Neural cell (in vitro differentiated cells): ENCODE measurements around the gene DBNDD1. TPM values are rescaled to one million over a fixed set of nuclear protein-coding genes. Genes with fewer than 3 reads are reported as not detected.
A peak's percentile ranks its signal among the peaks of the same experiment; 100 is the strongest.

Experiments used
- H2AFZ ChIP-seq: fragments of 200-600, 300-800 bp; sonication (generic), shearing (Covaris generic); 2 replicates; pipeline ENCODE4 v1.6.0; 2014; ENCODE audit warnings: low read depth, mild to moderate bottlenecking, antibody characterized with exemption, low read length, moderate library complexity
- H3F3A ChIP-seq: fragments of 200-600 bp; shearing (Covaris generic); 2 replicates; pipeline ENCODE4 v1.6.1; 2016; ENCODE audit warnings: mild to moderate bottlenecking, moderate library complexity, mixed read lengths, antibody characterized with exemption, low read length; ENCODE audit not compliant: insufficient read depth, poor library complexity, severe bottlenecking
- H3K27ac ChIP-seq: fragments of 200-600, 300-800 bp; sonication (generic), shearing (Covaris generic); 2 replicates; pipeline ENCODE4 v1.5.1; 2014; ENCODE audit warnings: mild to moderate bottlenecking, low read length, moderate library complexity
- H3K27me3 ChIP-seq: fragments of 300-800, 200-600 bp; sonication (generic), shearing (Covaris generic); 2 replicates; pipeline ENCODE4 v1.6.0; 2014; ENCODE audit warnings: mild to moderate bottlenecking, low read depth, low read length, moderate library complexity; ENCODE audit not compliant: insufficient read depth
- H3K36me3 ChIP-seq: fragments of 300-800, 200-600 bp; sonication (generic), shearing (Covaris generic); 2 replicates; pipeline ENCODE4 v1.5.1; 2014; ENCODE audit warnings: mild to moderate bottlenecking, antibody characterized with exemption, low read length, moderate library complexity; ENCODE audit not compliant: insufficient read depth
- H3K4me2 ChIP-seq: fragments of 300-800, 200-600 bp; sonication (generic), shearing (Covaris generic); 2 replicates; pipeline ENCODE4 v1.6.0; 2014; ENCODE audit warnings: mild to moderate bottlenecking, low read length
- H3K4me3 ChIP-seq: fragments of 300-800, 200-600 bp; sonication (generic), shearing (Covaris generic); 2 replicates; pipeline ENCODE4 v1.5.1; 2014; ENCODE audit warnings: mild to moderate bottlenecking, low read length, moderate library complexity
- H3K79me2 ChIP-seq: fragments of 200-600 bp; shearing (Covaris generic); replicated peaks from 2 replicates; pipeline ENCODE4 v1.6.0; 2014; ENCODE audit warnings: mild to moderate bottlenecking, low read length, moderate library complexity; ENCODE audit not compliant: insufficient read depth
- H3K9ac ChIP-seq: fragments of 300-800, 200-600 bp; sonication (generic), shearing (Covaris generic); 2 replicates; pipeline ENCODE4 v1.6.1; 2016; ENCODE audit warnings: mild to moderate bottlenecking, low read length, mixed read lengths
- H3K9me2 ChIP-seq: fragments of 200-600 bp; shearing (Covaris generic); 2 replicates; pipeline ENCODE4 v1.6.1; 2016; ENCODE audit warnings: mild to moderate bottlenecking, low read length, mixed read lengths; ENCODE audit not compliant: insufficient read depth
- H3K9me3 ChIP-seq: fragments of 200-600, 300-800 bp; sonication (generic), shearing (Covaris generic); 2 replicates; pipeline ENCODE4 v1.6.1; 2016; ENCODE audit warnings: mild to moderate bottlenecking, mixed run types, low read length, moderate library complexity, mixed read lengths
- H4K20me1 ChIP-seq: fragments of 200-600 bp; shearing (Covaris generic); 2 replicates; pipeline ENCODE4 v1.6.1; 2016; ENCODE audit warnings: mild to moderate bottlenecking, mixed run types; ENCODE audit not compliant: insufficient read depth
- CTCF ChIP-seq: fragments of 450-650 bp; IDR thresholded peaks from 2 replicates; pipeline ENCODE4 v1.5.1; 2014; ENCODE audit warnings: antibody characterized with exemption, mild to moderate bottlenecking, moderate library complexity; ENCODE audit not compliant: poor library complexity, severe bottlenecking
- EP300 ChIP-seq: fragments of 450-650 bp; conservative IDR thresholded peaks from 2 replicates; pipeline ENCODE4 v1.6.1; 2014; ENCODE audit warnings: antibody characterized with exemption, mild to moderate bottlenecking, moderate library complexity; ENCODE audit not compliant: poor library complexity, severe bottlenecking
- EZH2 ChIP-seq: fragments of 200-600, 300-800 bp; shearing (Covaris generic), sonication (generic); IDR thresholded peaks from 2 replicates; pipeline ENCODE4 v1.6.1; 2014; ENCODE audit warnings: antibody characterized with exemption, low read length, borderline replicate concordance, mild to moderate bottlenecking; ENCODE audit not compliant: insufficient read depth, poor library complexity, severe bottlenecking
- MXI1 ChIP-seq: fragments of 450-650 bp; conservative IDR thresholded peaks from 2 replicates; pipeline ENCODE4 v1.6.1; 2014; ENCODE audit warnings: antibody characterized with exemption, mild to moderate bottlenecking; ENCODE audit not compliant: poor library complexity, severe bottlenecking
- POLR2AphosphoS5 ChIP-seq: IDR thresholded peaks from 2 replicates; pipeline ENCODE4 v1.6.1; 2012
- RAD21 ChIP-seq: fragments of 450-650 bp; conservative IDR thresholded peaks from 2 replicates; pipeline ENCODE4 v1.6.1; 2014; ENCODE audit warnings: antibody characterized with exemption, mild to moderate bottlenecking, moderate library complexity
- REST ChIP-seq: IDR thresholded peaks from 2 replicates; pipeline ENCODE4 v1.6.1; 2012; ENCODE audit warnings: borderline replicate concordance
- SMC3 ChIP-seq: fragments of 450-650 bp; conservative IDR thresholded peaks from 2 replicates; pipeline ENCODE4 v1.6.1; 2014; ENCODE audit warnings: antibody characterized with exemption, mild to moderate bottlenecking, moderate library complexity; ENCODE audit not compliant: poor library complexity
- TAF1 ChIP-seq: IDR thresholded peaks from 2 replicates; pipeline ENCODE4 v1.6.1; 2012; ENCODE audit warnings: low read depth
- polyA plus RNA-seq: library from polyadenylated mRNA; depleted of rRNA; stranded (reverse); fragments of >200 nt; gene quantifications from 2 replicates; pipeline ENCODE4 v1.2.3, GENCODE V29; 2014

The DBNDD1 gene
- polyA plus RNA-seq, 1 donor from 2014 or later, result 15.4 TPM

- H4K20me1 ChIP-seq, result no peaks in the 10 kb centered on the region
- H3K79me2 ChIP-seq, result no peaks in the 10 kb centered on the region
- no peaks in the 10 kb centered on the region for H3K9me2 ChIP-seq
- H3K27ac ChIP-seq, result no peak overlapping the region
- H3F3A ChIP-seq, result no peaks in the 10 kb centered on the region
- peak overlapping the region; percentile 71 for H3K4me3 ChIP-seq
- no peak overlapping the region for H3K4me2 ChIP-seq
- TF ChIP-seq SMC3 (no peak), EP300 (no peak)
- no peaks in the 10 kb centered on the region for H3K36me3 ChIP-seq
- H2AFZ ChIP-seq, result no peak overlapping the region
- no peak overlapping the region for H3K9ac ChIP-seq
- no peaks in the 10 kb centered on the region for H3K9me3 ChIP-seq
- H3K27me3 ChIP-seq, result peaks cover 9% of the 10 kb centered on the region
These were observed 1.7 kb upstream of the DBNDD1 start for GRCh38 chr16:90020838-90021382.

GRCh38 chr16:90020260-90020837 lies 1.1 kb upstream of the DBNDD1 start:
- Histone ChIP-seq H3K9me3 (no peaks in the 10 kb centered on the region), H2AFZ (peak overlapping the region; percentile 51), H3K9me2 (no peaks in the 10 kb centered on the region), H3K4me3 (peak overlapping the region; percentile 71), H3K9ac (peak overlapping the region; percentile 71), H3K4me2 (peak overlapping the region; percentile 91), H3K36me3 (no peaks in the 10 kb centered on the region), H3F3A (no peaks in the 10 kb centered on the region), H4K20me1 (no peaks in the 10 kb centered on the region), H3K27ac (no peak overlapping the region), H3K79me2 (no peaks in the 10 kb centered on the region), H3K27me3 (peaks cover 9% of the 10 kb centered on the region)
- TF ChIP-seq REST (no peak), RAD21 (no peak), CTCF (no peak), EZH2 (no peak), MXI1 (no peak), TAF1 (no peak), EP300 (no peak), SMC3 (no peak), POLR2AphosphoS5 (no peak)
